H1 (cell line): ENCODE measurements around the gene MCAT. TPM values are rescaled to one million over a fixed set of nuclear protein-coding genes. Genes with fewer than 3 reads are reported as not detected.

ENCODE experiments used
- CTCF ChIA-PET: fragments of 300-600 bp; sonication (Branson Sonifier 250); formaldehyde crosslinking; loops from one replicate; lab custom pipeline; 2021; ENCODE audit not compliant: partially characterized antibody; lab: Charles Lee
- POLR2A ChIA-PET: fragments of 300-600 bp; sonication (Branson Sonifier 250); formaldehyde crosslinking; loops from one replicate; lab custom pipeline; 2021; ENCODE audit warnings: inconsistent platforms; ENCODE audit not compliant: partially characterized antibody; lab: Charles Lee
- DNase-seq, 2 experiments: peaks; one replicate each; pipeline versions ENCODE4 v3.0.0 to v3.0.0-alpha.2; 2010 to 2022; ENCODE audit warnings: low spot score in 2 of 2, low read depth in 1 of 2, mixed read lengths in 1 of 2
- FAIRE-seq: peaks from 2 replicates; lab custom pipeline; 2011; peaks lifted over from hg19 to GRCh38; lab: Jason Lieb, UNC
- H2AFZ ChIP-seq: 2 replicates; pipeline ENCODE4 v1.8.1; 2012; ENCODE audit warnings: low read length, inconsistent platforms
- H2AK5ac ChIP-seq: 2 replicates; pipeline ENCODE4 v1.6.1; 2013; ENCODE audit warnings: low read depth, low read length
- H2BK120ac ChIP-seq: replicated peaks from 2 replicates; pipeline ENCODE3; 2013; ENCODE audit warnings: low read depth, low read length, inconsistent platforms
- H2BK12ac ChIP-seq: 2 replicates; pipeline ENCODE4 v1.6.1; 2013; ENCODE audit warnings: low read depth, low read length
- H2BK15ac ChIP-seq: 2 replicates; pipeline ENCODE4 v1.6.1; 2013; ENCODE audit warnings: low read length
- H2BK20ac ChIP-seq: 2 replicates; pipeline ENCODE4 v1.6.1; 2013; ENCODE audit warnings: low read length
- H2BK5ac ChIP-seq: 2 replicates; pipeline ENCODE4 v1.6.1; 2013; ENCODE audit warnings: low read depth, low read length
- H3K14ac ChIP-seq: 2 replicates; pipeline ENCODE4 v1.6.1; 2013; ENCODE audit warnings: inconsistent platforms; ENCODE audit not compliant: insufficient read length
- H3K18ac ChIP-seq: 2 replicates; pipeline ENCODE4 v1.6.1; 2013; ENCODE audit warnings: low read length; ENCODE audit errors: extremely low read depth
- H3K23ac ChIP-seq: 2 replicates; pipeline ENCODE4 v1.6.1; 2013; ENCODE audit warnings: inconsistent platforms; ENCODE audit not compliant: insufficient read length
- H3K23me2 ChIP-seq: 2 replicates; pipeline ENCODE4 v1.6.1; 2013; ENCODE audit warnings: low read depth, low read length
- H3K27ac ChIP-seq: 2 replicates; pipeline ENCODE4 v1.6.1; 2011; ENCODE audit warnings: low read depth, low read length, inconsistent platforms
- H3K27me3 ChIP-seq, 4 experiments: replicated peaks in 1 of 4; 1 replicate in 1 of 4; 2 replicates in 3 of 4; pipeline versions ENCODE4 v1.6.1 to v1.8.1; 2011 to 2013; ENCODE audit warnings: low read length in 3 of 4, mild to moderate bottlenecking in 3 of 4, inconsistent platforms in 2 of 4, mixed read lengths in 2 of 4, moderate library complexity in 1 of 4; ENCODE audit not compliant: control insufficient read depth in 3 of 4, insufficient read depth in 3 of 4; ENCODE audit errors: extremely low read depth in 1 of 4
- H3K36me3 ChIP-seq, 4 experiments: 2 replicates each; pipeline versions ENCODE4 v1.6.1 to v1.8.1; 2011 to 2013; ENCODE audit warnings: mild to moderate bottlenecking in 4 of 4, low read length in 3 of 4, moderate library complexity in 2 of 4, control low read depth in 1 of 4, inconsistent platforms in 1 of 4; ENCODE audit not compliant: insufficient read depth in 4 of 4, control insufficient read depth in 2 of 4
- H3K4ac ChIP-seq: replicated peaks from 2 replicates; pipeline ENCODE3; 2013; ENCODE audit warnings: low read length, low read depth, mixed read lengths, inconsistent platforms; ENCODE audit not compliant: insufficient read length
- H3K4me1 ChIP-seq, 4 experiments: replicated peaks in 1 of 4; 1 replicate in 1 of 4; 2 replicates in 3 of 4; pipeline versions ENCODE4 v1.6.1 to v1.8.1; 2011 to 2013; ENCODE audit warnings: low read length in 3 of 4, inconsistent platforms in 2 of 4, mixed read lengths in 1 of 4; ENCODE audit not compliant: insufficient read depth in 4 of 4, control insufficient read depth in 3 of 4
- H3K4me2 ChIP-seq, 2 experiments: 2 replicates each; pipeline versions ENCODE4 v1.6.1 to v1.8.1; 2011 to 2013; ENCODE audit warnings: low read depth in 2 of 2, low read length in 2 of 2, control low read depth in 1 of 2, inconsistent platforms in 1 of 2, mild to moderate bottlenecking in 1 of 2; ENCODE audit not compliant: insufficient read depth in 1 of 2
- H3K4me3 ChIP-seq, 4 experiments: fragments of 200-600, 300-600 bp in 1 of 4; sonication (generic), shearing (Covaris generic), sonication (Bioruptor Twin) in 1 of 4; 2 replicates each; pipeline versions ENCODE4 v1.5.1 to v1.8.1; 2011 to 2016; ENCODE audit warnings: low read length in 4 of 4, low read depth in 3 of 4, control low read depth in 2 of 4, inconsistent platforms in 2 of 4, mild to moderate bottlenecking in 2 of 4, mixed read lengths in 1 of 4, moderate library complexity in 1 of 4; ENCODE audit not compliant: insufficient read depth in 2 of 4; ENCODE audit errors: extremely low read depth in 1 of 4
- H3K56ac ChIP-seq: replicated peaks from 2 replicates; pipeline ENCODE3; 2013; ENCODE audit warnings: low read depth, mild to moderate bottlenecking, mixed read lengths, low read length, inconsistent platforms; ENCODE audit not compliant: insufficient read length
- H3K79me1 ChIP-seq: 2 replicates; pipeline ENCODE4 v1.6.1; 2013; ENCODE audit warnings: low read depth, low read length, control low read depth
- H3K79me2 ChIP-seq, 2 experiments: 2 replicates each; pipeline versions ENCODE4 v1.6.1 to v1.8.1; 2012 to 2013; ENCODE audit warnings: low read length in 2 of 2, mild to moderate bottlenecking in 2 of 2, inconsistent platforms in 1 of 2; ENCODE audit not compliant: insufficient read depth in 2 of 2, control insufficient read depth in 1 of 2
- H3K9ac ChIP-seq, 4 experiments: replicated peaks in 1 of 4; 1 replicate in 1 of 4; 2 replicates in 3 of 4; pipeline versions ENCODE4 v1.6.1 to v1.8.1; 2011 to 2013; ENCODE audit warnings: low read depth in 3 of 4, low read length in 3 of 4, control low read depth in 2 of 4, mild to moderate bottlenecking in 2 of 4, moderate library complexity in 2 of 4, inconsistent platforms in 1 of 4; ENCODE audit errors: extremely low read depth in 1 of 4
- H3K9me3 ChIP-seq, 2 experiments: 2 replicates each; pipeline versions ENCODE4 v1.6.1 to v1.8.1; 2012 to 2013; ENCODE audit warnings: mild to moderate bottlenecking in 2 of 2, moderate library complexity in 2 of 2, control low read depth in 1 of 2, inconsistent platforms in 1 of 2, low read depth in 1 of 2, low read length in 1 of 2, mixed read lengths in 1 of 2; ENCODE audit not compliant: insufficient read depth in 2 of 2
- H4K20me1 ChIP-seq, 2 experiments: replicated peaks in 1 of 2; 2 replicates each; pipeline versions ENCODE3 to v1.8.1; 2011 to 2013; ENCODE audit warnings: inconsistent platforms in 2 of 2, low read length in 2 of 2, mild to moderate bottlenecking in 1 of 2; ENCODE audit not compliant: insufficient read depth in 2 of 2, control insufficient read depth in 1 of 2
- H4K5ac ChIP-seq: 2 replicates; pipeline ENCODE4 v1.6.1; 2013; ENCODE audit warnings: low read length, low read depth, mixed read lengths, inconsistent platforms; ENCODE audit not compliant: insufficient read length
- H4K8ac ChIP-seq: 2 replicates; pipeline ENCODE4 v1.8.0; 2013; ENCODE audit warnings: mild to moderate bottlenecking, moderate library complexity, low read length, inconsistent platforms; ENCODE audit not compliant: insufficient read depth; ENCODE audit errors: extremely low read depth
- H4K91ac ChIP-seq: replicated peaks from 2 replicates; pipeline ENCODE3; 2013; ENCODE audit warnings: low read length, mixed read lengths, inconsistent platforms; ENCODE audit not compliant: insufficient read length
- ATF3 ChIP-seq: IDR thresholded peaks from 2 replicates; pipeline ENCODE4 v1.6.1; 2011; ENCODE audit warnings: low read depth, mild to moderate bottlenecking, low read length; ENCODE audit not compliant: insufficient read depth
- CEBPB ChIP-seq: IDR thresholded peaks from 2 replicates; pipeline ENCODE4 v1.6.1; 2012; ENCODE audit warnings: low read depth, low read length
- CREB1 ChIP-seq: IDR thresholded peaks from 2 replicates; pipeline ENCODE4 v1.6.1; 2012; ENCODE audit warnings: inconsistent platforms
- EP300 ChIP-seq, 2 experiments: IDR thresholded peaks; 1 replicate in 1 of 2; 2 replicates in 1 of 2; pipeline ENCODE4 v1.6.1; 2011 to 2012; ENCODE audit warnings: low read depth in 2 of 2, low read length in 2 of 2, mild to moderate bottlenecking in 2 of 2, borderline replicate concordance in 1 of 2, inconsistent platforms in 1 of 2, moderate library complexity in 1 of 2
- KDM4A ChIP-seq: IDR thresholded peaks from one replicate; pipeline ENCODE4 v1.7.1; 2012; ENCODE audit warnings: low read depth, mild to moderate bottlenecking, moderate library complexity, low read length, inconsistent platforms; ENCODE audit not compliant: severe bottlenecking
- POLR2A ChIP-seq, 2 experiments: IDR thresholded peaks; 1 replicate in 1 of 2; 2 replicates in 1 of 2; pipeline ENCODE4 v1.6.1; 2011; ENCODE audit warnings: low read depth in 2 of 2, low read length in 2 of 2, mild to moderate bottlenecking in 2 of 2; ENCODE audit errors: control extremely low read depth in 1 of 2
- POLR2AphosphoS5 ChIP-seq: IDR thresholded peaks from 2 replicates; pipeline ENCODE4 v1.6.1; 2011; ENCODE audit warnings: low read depth, low read length
- RFX5 ChIP-seq: IDR thresholded peaks from 2 replicates; pipeline ENCODE4 v1.6.1; 2011; ENCODE audit warnings: low read depth, low read length, improper control_type of control experiment, borderline replicate concordance
- SP1 ChIP-seq: IDR thresholded peaks from 2 replicates; pipeline ENCODE4 v1.6.1; 2011; ENCODE audit warnings: low read depth, low read length
- SRF ChIP-seq: IDR thresholded peaks from 2 replicates; pipeline ENCODE4 v1.6.1; 2011; ENCODE audit warnings: mild to moderate bottlenecking, low read depth, low read length, moderate library complexity
- SUZ12 ChIP-seq: fragments of 200-600 bp; sonication (generic); IDR thresholded peaks from 2 replicates; pipeline ENCODE4 v1.6.1; 2012; ENCODE audit warnings: mild to moderate bottlenecking, inconsistent platforms, low read length, moderate library complexity, mixed read lengths
- WGBS, 2 experiments: shearing (Covaris generic) in 1 of 2; methylation state at CpG; one replicate each; pipeline versions ENCODE4 v1.1.6 to v1.1.7; 2013 to 2015; ENCODE audit warnings: low lambda C conversion rate in 2 of 2, mixed read lengths in 2 of 2, inconsistent platforms in 1 of 2, low coverage in 1 of 2, missing lambda C conversion rate in 1 of 2; ENCODE audit not compliant: insufficient replicate concordance in 2 of 2, insufficient coverage in 1 of 2, insufficient read length in 1 of 2; ENCODE audit errors: extremely low coverage in 1 of 2, missing lambda C conversion rate in 1 of 2; 5-methylcytosine and 5-hydroxymethylcytosine counted together
- polyA plus RNA-seq, 7 experiments: library from polyadenylated mRNA; depleted of rRNA in 3 of 7; stranded (reverse) in 5 of 7; unstranded in 2 of 7; fragments of >200 nt in 5 of 7; fragments of 200-250 nt in 2 of 7; gene quantifications; 1 replicate in 5 of 7; 2 replicates in 1 of 7; 4 replicates in 1 of 7; pipeline versions ENCODE4 v1.2.1 to v1.2.3, GENCODE V29; 2011 to 2013; ENCODE audit warnings: missing spikeins in 2 of 7, mixed read lengths in 2 of 7
- total RNA-seq: library from RNA; stranded (reverse); fragmentation: NEBNext Ultra II Directional; extraction: Animal tissue kit (Norgen Biotek cat#: 25700); gene quantifications from 2 replicates; pipeline ENCODE4 v1.2.1, GENCODE V29; 2021

Gene MCAT
- total and polyA plus RNA-seq, 2 of the 8 experiments (the other 6 are each of a cell fraction or from before 2014, with no cell fraction given) = 15.8 to 17.4 TPM

- Histone ChIP-seq H3K36me3 (peaks cover 19 to 49% (median 43%) of the 10 kb centered on the region in 4 experiments; a peak in 7 of 8 replicates), H3K4me2 (no peak overlapping the region), H4K5ac (no peak overlapping the region), H3K23ac (no peak overlapping the region), H3K56ac (no peak overlapping the region), H3K4me1 (peaks cover 0 to 4% (median 0%) of the 10 kb centered on the region in 4 experiments; a peak in 2 of 7 replicates), H2BK15ac (no peak overlapping the region), H2BK120ac (no peak overlapping the region), H3K27me3 (no peaks in the 10 kb centered on the region), H3K4ac (no peak overlapping the region), H3K14ac (no peak overlapping the region)
- POLR2A ChIA-PET = interaction anchor here (1.7 to 5.0 kb wide), 4 partner anchors 8 to 33 kb away, joined by 3 to 29 read pairs (median 8); no protein-coding TSS in a partner anchor
- no peak for TF ChIP-seq CEBPB
- no peak for TF ChIP-seq SP1
- no peak for TF ChIP-seq KDM4A
- no peak for TF ChIP-seq RFX5
- no peak for TF ChIP-seq EP300 (IDR thresholded peaks at IDR 0.05; ENCODE audit: borderline replicate concordance in 1 of 2, low read depth in 2 of 2, low read length in 2 of 2)
- TF ChIP-seq ATF3 = no peak
- no peak for TF ChIP-seq POLR2AphosphoS5
- TF ChIP-seq SRF = no peak
- TF ChIP-seq POLR2A (IDR thresholded peaks at IDR 0.05; ENCODE audit: control extremely low read depth in 1 of 2, low read depth in 2 of 2, low read length in 2 of 2) = no peak
- no peak for TF ChIP-seq CREB1
- no peak for TF ChIP-seq SUZ12
- TF ChIP-seq, all 59 proteins: peak for 0
- Histone ChIP-seq H3K18ac (no peak overlapping the region), H2BK12ac (no peak overlapping the region), H4K8ac (no peak overlapping the region), H2BK5ac (no peak overlapping the region), H2AFZ (no peak overlapping the region), H3K4me3 (no peak overlapping the region), H3K9me3 (no peaks in the 10 kb centered on the region), H4K91ac (no peak overlapping the region), H4K20me1 (peaks cover 4 to 26% of the 10 kb centered on the region in 2 experiments), H3K27ac (no peak overlapping the region), H3K23me2 (no peaks in the 10 kb centered on the region), H3K9ac (no peak overlapping the region), H2BK20ac (no peak overlapping the region), H3K79me2 (peaks cover 0 to 19% of the 10 kb centered on the region in 2 experiments; a peak in 3 of 4 replicates), H2AK5ac (no peak overlapping the region), H3K79me1 (peaks cover 8% of the 10 kb centered on the region; the same call in 1 of the 2 replicates)
- CTCF ChIA-PET = interaction anchor here (0.8 to 12.4 kb wide), 3 partner anchors 9 to 91 kb away, joined by 3 to 104 read pairs (median 5); no protein-coding TSS in a partner anchor
- DNase-seq = no peak
- 91% methylated on average over 15 of the region's 15 CpGs; no CpG with 5 or more reads in 1 of the 2 experiments for WGBS, 2 experiments
- no peak for FAIRE-seq
These were observed 36.7 kb upstream of the MCAT start for GRCh38 chr22:43179911-43180195.
